GM18858 (cell line): Measurements from ENCODE around the gene MYG1.
"Not testable (repeated sequence)": the region's sequence is repeated elsewhere in the genome, so short reads cannot be mapped to it uniquely, and the experiment has no call there.

ENCODE experiments used
- ATAC-seq: cut with Tn5 transposase; IDR thresholded peaks from one replicate; pipeline ENCODE4 v1.9.1; 2021; ENCODE audit not compliant: unreplicated experiment

Gene MYG1

DNA sequence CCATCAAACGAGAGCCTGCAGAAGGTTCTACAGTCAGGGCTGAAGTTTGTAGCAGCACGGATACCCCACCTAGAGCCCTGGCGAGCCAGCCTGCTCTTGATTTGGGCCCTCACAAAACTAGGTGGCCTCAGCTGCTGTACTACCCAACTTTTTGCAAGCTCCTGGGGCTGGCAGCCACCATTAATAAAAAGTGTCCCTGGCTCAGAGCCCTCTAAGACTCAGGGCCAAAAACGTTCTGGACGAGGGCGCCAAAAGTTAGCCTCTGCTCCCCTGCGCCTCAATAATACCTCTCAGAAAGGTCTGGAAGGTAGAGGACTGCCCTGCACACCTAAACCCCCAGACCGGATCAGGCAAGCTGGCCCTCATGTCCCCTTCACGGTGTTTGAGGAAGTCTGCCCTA lies 13.0 kb upstream of the MYG1 start:
- no peak for ATAC-seq

DNA sequence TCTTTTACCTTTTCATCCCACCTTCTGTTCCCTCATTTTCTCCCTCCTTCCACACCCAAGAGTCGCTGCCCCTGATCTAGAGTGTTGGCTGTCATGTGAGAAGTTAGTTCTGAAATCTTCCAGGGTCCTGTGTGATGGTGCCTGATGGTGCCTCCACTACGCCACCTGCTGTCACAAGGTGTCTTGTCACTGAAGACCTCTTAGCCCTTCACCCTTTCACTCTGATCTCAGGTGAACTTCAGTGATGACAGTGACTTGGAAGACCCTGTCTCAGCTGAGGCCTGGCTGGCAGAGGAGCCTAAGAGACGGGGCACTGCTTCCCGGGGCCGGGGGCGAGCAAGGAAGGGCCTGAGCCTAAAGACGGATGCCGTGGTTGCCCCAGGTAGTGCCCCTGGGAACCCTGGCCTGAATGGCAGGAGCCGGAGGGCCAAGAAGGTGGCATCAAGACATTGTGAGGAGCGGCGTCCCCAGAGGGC lies 11.7 kb upstream of the MYG1 start:
- ATAC-seq = no peak

DNA sequence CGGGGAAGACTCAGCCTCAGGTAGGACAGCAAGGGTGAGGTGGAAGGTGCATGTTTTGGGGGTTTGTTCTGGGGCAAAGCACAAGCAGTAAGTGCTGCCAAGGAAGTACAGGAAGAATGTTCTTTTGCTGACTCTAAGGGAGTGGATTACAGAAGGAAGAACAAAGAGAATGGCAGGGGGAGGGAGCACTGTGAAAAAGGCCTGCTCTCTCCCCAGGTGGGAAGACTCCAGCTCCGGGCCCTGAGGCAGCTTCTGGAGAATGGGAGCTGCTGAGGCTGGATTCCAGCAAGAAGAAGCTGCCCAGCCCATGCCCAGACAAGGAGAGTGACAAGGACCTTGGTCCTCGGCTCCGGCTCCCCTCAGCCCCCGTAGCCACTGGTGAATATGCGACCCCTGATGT lies 11.2 kb upstream of the MYG1 start:
- ATAC-seq = no peak

DNA sequence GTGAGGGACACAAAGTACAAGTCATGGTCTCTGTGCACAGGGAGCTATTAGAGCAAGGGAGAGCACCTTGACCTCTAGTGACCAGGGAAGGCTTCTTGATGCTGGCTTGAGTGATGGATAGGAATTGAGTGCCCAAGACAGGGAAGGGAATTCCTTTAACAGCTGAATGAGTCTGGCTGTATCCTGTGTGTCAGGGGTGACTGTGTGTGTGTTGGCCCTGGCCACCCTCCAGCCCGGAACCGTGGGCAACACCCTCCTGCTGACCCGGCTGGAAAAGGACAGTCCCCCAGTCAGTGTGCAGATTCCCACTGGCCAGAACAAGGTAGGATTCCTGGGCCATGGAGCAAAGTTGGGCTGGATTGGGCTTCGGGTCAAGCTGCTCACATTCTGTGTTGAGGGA lies 9.6 kb upstream of the MYG1 start:
- ATAC-seq = no peak

DNA sequence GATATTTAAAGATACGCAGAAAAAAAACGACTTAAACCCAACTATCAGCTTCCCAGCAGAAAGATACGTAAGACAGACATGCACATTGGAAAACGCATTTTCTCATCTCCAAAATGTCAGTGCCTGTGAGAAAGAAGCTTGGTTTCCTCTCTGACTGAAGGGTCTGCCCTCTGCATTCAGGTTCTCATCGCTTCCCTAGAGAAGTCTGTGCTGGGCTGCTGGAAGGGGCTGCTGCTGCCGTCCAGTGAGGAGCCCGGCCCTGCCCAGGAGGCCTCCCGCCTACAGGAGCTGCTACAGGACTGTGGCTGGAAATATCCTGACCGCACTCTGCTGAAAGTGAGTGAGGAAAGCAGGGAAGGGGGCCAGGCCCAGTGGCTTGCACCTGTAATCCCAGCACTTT lies 8.8 kb upstream of the MYG1 start:
- no peak for ATAC-seq

- ATAC-seq = no peak
These were observed 7.1 kb upstream of the MYG1 start for GRCh38 chr12:53292426-53292825.

GRCh38 chr12:53295070-53295890 lies 4.2 kb upstream of the MYG1 start, which contains the start of gene PFDN5:
PFDN5 (plus strand) TSS chr12:53295542; CDS start chr12:53295568, 26 bp downstream.
- ATAC-seq = peak; percentile 80

- no peak for ATAC-seq
These were observed 3.6 kb upstream of the MYG1 start for GRCh38 chr12:53295891-53296219.

DNA sequence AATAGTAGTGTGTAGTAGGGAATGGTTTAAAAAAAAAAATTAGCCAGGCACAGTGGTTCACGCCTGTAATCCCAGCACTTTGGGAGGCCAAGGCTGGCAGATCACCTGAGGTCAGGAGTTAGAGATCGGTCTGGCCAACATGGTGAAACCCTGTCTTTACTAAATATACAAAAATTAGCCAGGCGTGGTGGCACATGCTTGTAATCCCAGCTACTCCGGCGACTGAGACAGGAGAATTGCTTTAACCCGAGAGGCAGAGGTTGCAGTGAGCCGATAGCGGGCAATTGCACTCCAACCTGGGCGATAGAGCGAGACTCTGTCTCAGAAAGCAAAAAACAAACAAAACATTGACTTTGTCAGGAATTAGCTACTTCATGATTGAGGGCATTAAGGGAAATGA lies 2.4 kb upstream of the MYG1 start:
- not testable (repeated sequence) for ATAC-seq

DNA sequence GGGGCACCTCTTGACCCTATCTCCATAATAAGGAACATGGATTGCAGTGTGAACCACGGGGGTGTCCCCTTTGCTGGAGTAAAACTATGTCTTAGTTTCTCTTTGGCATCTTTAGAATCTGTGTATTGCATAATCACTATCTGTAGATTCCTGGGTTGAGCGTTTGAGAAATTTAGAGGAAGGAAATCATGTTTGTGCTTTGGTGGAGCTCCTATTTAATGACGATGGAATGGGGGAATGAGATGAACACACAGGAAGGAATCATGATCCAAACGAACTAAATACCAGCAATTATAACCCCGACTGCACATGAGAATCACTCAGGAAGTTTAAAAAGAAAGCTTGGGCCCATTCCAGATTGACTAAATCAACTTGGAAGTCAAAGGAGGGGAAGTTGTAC lies 1.3 kb upstream of the MYG1 start:
- ATAC-seq = no peak

GRCh38 chr12:53299101-53299453 lies 418 bp upstream of the MYG1 start:
- ATAC-seq = no peak

DNA sequence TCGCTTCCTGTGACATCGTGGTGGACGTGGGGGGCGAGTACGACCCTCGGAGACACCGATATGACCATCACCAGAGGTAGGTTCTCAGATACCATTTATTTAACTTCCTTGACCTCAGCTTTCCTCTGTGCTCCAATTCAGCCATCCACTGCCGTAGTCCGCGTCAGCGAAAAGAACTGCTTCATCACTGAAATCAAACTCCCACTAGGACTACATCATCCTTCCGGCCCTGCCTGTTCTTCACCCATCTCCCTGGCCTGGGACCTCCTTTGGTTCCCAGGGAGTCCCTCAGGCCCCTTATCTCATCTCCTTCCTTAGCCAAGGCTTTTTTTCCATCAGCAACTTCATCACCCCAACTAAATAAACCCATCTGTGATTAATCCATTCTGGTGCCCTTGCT lies 692 bp downstream of the MYG1 start:
- ATAC-seq = no peak

- ATAC-seq = no peak
These were observed 3.4 kb downstream of the MYG1 start for GRCh38 chr12:53302903-53303302.

DNA sequence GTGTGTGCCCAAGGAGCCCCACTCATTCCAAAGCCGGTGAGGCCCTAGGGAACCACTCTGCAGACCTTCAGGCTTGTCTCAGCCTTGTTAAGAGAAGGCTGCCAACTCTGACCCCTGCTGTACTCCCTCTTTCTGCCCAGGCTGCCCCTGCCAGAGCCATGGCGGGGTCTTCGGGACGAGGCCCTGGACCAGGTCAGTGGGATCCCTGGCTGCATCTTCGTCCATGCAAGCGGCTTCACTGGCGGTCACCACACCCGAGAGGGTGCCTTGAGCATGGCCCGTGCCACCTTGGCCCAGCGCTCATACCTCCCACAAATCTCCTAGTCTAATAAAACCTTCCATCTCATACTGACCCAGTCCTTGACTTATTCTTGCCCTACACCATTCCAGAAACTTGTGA lies 7.3 kb downstream of the MYG1 start:
- no peak for ATAC-seq

GRCh38 chr12:53308276-53308675 lies 8.8 kb downstream of the MYG1 start:
- no peak for ATAC-seq

- no peak for ATAC-seq
These were observed 14.5 kb downstream of the MYG1 start for GRCh38 chr12:53313996-53314395.

- ATAC-seq = no peak
These were observed 21.1 kb downstream of the MYG1 start for GRCh38 chr12:53320352-53321195.

- ATAC-seq = no peak
These were observed 24.8 kb downstream of the MYG1 start for GRCh38 chr12:53324113-53324778.

GRCh38 chr12:53324779-53325510 lies 25.4 kb downstream of the MYG1 start:
- no peak for ATAC-seq

DNA sequence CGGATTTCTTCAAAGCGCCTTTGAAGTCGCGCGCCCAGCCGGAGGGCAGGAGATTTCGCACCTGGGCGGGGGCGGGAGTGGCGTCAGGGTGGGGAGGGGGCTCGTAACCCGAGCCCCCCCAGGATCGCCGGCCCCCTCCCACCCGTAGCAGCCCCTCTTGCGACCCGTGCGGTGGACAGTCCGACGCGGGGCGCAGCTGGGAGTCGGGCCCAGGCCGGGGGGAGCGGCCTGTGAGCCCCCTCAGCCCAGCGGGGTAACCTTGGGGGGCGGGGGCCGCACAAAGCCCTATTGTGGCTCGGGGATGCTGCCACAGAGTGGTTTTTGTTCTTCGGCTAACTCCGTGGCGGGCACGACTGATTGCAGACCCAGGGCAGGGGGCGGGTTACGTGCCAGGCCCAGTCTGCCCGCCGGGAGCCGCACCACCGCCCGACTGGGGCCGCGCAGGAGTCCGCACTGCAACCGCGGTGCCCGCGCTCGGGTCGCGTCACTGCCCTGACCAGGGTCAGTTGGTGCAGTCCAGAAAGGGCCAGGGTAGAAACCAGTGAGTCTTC lies 26.1 kb downstream of the MYG1 start:
- no peak for ATAC-seq
